ENCODE results near the gene RHOBTB1.

DNA sequence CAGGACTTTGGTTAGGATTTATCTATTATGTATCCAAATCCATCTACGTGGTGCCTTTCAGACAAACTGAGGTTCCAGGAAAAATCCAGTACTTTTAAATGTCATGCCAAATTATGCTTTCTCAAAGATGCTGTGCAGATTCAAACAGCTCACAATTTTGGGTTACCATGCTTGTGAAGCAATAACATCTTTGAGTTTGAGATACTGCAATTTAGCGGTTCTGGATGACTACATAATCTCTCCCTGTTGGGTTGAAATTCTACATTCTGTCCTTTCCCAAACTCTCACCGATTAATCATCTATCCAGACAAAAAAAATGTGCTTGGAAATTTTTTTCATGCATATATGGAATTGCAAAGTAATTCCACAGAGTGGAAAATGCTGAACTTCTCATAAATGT, 3.5 kb downstream of the RHOBTB1 start:
- TF ChIP-seq POLR2A (IDR thresholded peaks at IDR 0.05) = no peak
- TF ChIP-seq, protein P1, sequence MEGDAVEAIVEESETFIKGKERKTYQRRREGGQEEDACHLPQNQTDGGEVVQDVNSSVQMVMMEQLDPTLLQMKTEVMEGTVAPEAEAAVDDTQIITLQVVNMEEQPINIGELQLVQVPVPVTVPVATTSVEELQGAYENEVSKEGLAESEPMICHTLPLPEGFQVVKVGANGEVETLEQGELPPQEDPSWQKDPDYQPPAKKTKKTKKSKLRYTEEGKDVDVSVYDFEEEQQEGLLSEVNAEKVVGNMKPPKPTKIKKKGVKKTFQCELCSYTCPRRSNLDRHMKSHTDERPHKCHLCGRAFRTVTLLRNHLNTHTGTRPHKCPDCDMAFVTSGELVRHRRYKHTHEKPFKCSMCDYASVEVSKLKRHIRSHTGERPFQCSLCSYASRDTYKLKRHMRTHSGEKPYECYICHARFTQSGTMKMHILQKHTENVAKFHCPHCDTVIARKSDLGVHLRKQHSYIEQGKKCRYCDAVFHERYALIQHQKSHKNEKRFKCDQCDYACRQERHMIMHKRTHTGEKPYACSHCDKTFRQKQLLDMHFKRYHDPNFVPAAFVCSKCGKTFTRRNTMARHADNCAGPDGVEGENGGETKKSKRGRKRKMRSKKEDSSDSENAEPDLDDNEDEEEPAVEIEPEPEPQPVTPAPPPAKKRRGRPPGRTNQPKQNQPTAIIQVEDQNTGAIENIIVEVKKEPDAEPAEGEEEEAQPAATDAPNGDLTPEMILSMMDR (IDR thresholded peaks at IDR 0.05) = no peak
